Panc1 (cell line): ENCODE data around the gene C1orf226.

ENCODE experiments used
- POLR2AphosphoS5 ChIP-seq: IDR thresholded peaks from 2 replicates; pipeline ENCODE4 v1.6.1; 2012; ENCODE audit warnings: mild to moderate bottlenecking, low read depth, low read length, moderate library complexity
- SIN3A ChIP-seq: IDR thresholded peaks from 2 replicates; pipeline ENCODE4 v1.6.1; 2012; ENCODE audit warnings: low read depth, mild to moderate bottlenecking, low read length, moderate library complexity, borderline replicate concordance; ENCODE audit not compliant: insufficient read depth
- TCF7L2 ChIP-seq: IDR thresholded peaks from 2 replicates; pipeline ENCODE4 v1.6.1; 2011; ENCODE audit warnings: mild to moderate bottlenecking, low read depth, low read length, inconsistent platforms
- TF ChIP-seq, protein P1 (sequence below): fragments of 450-650 bp; IDR thresholded peaks from 2 replicates; pipeline ENCODE4 v1.5.1; 2017; ENCODE audit warnings: mild to moderate bottlenecking
- TF ChIP-seq, protein P2 (sequence below), 2 experiments: IDR thresholded peaks; 2 replicates each; pipeline ENCODE4 v1.6.1; 2011 to 2012; ENCODE audit warnings: low read depth in 2 of 2, control low read depth in 1 of 2, low read length in 1 of 2, mild to moderate bottlenecking in 1 of 2, moderate library complexity in 1 of 2; ENCODE audit not compliant: insufficient read depth in 1 of 2

DNA sequence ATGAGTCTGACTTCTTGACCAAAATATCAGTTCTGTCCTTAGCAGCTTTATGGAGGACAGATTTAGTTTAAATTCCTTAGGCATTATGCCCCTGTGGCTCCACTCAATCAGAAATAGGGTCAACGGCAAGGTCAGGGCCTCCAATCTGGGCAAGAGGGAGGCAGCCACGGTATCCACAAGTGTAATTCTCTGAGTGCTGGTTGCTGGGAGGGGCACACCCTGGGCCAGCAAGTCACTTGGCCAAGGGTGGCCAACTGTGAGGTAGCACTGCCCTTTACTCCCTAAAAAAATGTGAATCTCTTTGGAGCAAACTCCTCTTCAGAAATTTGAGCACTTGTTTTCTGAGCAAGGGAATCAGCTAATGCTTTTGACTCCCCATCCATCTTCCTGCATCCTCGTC is 17.7 kb upstream of the C1orf226 start:
- TF ChIP-seq, protein P1, sequence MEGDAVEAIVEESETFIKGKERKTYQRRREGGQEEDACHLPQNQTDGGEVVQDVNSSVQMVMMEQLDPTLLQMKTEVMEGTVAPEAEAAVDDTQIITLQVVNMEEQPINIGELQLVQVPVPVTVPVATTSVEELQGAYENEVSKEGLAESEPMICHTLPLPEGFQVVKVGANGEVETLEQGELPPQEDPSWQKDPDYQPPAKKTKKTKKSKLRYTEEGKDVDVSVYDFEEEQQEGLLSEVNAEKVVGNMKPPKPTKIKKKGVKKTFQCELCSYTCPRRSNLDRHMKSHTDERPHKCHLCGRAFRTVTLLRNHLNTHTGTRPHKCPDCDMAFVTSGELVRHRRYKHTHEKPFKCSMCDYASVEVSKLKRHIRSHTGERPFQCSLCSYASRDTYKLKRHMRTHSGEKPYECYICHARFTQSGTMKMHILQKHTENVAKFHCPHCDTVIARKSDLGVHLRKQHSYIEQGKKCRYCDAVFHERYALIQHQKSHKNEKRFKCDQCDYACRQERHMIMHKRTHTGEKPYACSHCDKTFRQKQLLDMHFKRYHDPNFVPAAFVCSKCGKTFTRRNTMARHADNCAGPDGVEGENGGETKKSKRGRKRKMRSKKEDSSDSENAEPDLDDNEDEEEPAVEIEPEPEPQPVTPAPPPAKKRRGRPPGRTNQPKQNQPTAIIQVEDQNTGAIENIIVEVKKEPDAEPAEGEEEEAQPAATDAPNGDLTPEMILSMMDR = no peak
- TF ChIP-seq, protein P2, sequence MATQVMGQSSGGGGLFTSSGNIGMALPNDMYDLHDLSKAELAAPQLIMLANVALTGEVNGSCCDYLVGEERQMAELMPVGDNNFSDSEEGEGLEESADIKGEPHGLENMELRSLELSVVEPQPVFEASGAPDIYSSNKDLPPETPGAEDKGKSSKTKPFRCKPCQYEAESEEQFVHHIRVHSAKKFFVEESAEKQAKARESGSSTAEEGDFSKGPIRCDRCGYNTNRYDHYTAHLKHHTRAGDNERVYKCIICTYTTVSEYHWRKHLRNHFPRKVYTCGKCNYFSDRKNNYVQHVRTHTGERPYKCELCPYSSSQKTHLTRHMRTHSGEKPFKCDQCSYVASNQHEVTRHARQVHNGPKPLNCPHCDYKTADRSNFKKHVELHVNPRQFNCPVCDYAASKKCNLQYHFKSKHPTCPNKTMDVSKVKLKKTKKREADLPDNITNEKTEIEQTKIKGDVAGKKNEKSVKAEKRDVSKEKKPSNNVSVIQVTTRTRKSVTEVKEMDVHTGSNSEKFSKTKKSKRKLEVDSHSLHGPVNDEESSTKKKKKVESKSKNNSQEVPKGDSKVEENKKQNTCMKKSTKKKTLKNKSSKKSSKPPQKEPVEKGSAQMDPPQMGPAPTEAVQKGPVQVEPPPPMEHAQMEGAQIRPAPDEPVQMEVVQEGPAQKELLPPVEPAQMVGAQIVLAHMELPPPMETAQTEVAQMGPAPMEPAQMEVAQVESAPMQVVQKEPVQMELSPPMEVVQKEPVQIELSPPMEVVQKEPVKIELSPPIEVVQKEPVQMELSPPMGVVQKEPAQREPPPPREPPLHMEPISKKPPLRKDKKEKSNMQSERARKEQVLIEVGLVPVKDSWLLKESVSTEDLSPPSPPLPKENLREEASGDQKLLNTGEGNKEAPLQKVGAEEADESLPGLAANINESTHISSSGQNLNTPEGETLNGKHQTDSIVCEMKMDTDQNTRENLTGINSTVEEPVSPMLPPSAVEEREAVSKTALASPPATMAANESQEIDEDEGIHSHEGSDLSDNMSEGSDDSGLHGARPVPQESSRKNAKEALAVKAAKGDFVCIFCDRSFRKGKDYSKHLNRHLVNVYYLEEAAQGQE (IDR thresholded peaks at IDR 0.05; ENCODE audit: insufficient read depth in 1 of 2, low read depth in 2 of 2, low read length in 1 of 2) = no peak
- no peak for TF ChIP-seq POLR2AphosphoS5
- TF ChIP-seq TCF7L2 = no peak
- TF ChIP-seq SIN3A = no peak
